NCI-H446 (cell line): ENCODE results near the gene HPSE2.
"Not testable (repeated sequence)": the region's sequence is repeated elsewhere in the genome, so short reads cannot be mapped to it uniquely, and the experiment has no call there.

Experiments
- DNase-seq, 2 experiments: peaks; one replicate each; lab custom pipeline; 2025; lab: John Stamatoyannopoulos, UW

HPSE2 gene

GRCh38 chr10:99005254-99005653 lies 230.4 kb downstream of the HPSE2 start:
- no peak for DNase-seq

- no peak for DNase-seq
Measured at GRCh38 chr10:99004738-99005137, 230.9 kb downstream of the HPSE2 start.

DNA sequence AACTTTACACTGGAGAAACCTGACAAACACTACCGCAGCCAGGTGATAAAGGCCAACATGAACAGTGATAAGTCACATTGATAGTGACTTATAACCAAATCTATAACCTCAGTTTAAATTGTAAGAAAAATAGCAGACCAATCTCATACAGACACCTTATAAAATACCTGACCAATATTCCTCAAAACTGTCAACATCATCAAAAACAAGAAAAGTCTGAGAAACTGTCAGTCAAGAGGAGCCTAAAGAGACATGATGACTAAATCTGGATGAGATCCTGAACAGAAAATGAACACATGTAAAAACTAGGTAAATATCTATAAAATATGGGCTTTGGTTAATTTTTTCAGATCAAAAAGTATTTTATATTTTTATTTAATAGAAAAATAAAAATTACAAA lies 233.3 kb downstream of the HPSE2 start:
- no peak for DNase-seq

GRCh38 chr10:98997596-98997995 lies 238.1 kb downstream of the HPSE2 start:
- DNase-seq: no peak

DNA sequence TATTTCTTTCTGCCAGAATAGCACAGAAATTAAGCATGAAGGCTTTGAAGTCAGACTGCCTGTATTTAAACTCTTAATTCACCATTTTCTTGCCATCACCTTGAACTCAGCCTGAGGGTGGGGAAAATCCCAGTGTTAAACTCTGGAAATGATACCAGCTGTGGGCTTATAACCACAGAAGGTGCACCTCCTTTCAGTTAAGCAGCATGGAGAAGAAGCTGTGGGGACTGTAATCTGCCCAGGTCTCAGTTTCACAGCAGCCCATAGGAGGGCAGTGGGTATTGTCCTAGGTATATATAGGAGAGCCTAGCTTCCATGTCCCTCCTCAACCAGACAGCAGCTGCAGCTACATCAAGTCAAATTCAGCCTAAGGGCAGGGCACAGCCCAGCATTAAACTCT lies 241.6 kb downstream of the HPSE2 start:
- no peak for DNase-seq

DNA sequence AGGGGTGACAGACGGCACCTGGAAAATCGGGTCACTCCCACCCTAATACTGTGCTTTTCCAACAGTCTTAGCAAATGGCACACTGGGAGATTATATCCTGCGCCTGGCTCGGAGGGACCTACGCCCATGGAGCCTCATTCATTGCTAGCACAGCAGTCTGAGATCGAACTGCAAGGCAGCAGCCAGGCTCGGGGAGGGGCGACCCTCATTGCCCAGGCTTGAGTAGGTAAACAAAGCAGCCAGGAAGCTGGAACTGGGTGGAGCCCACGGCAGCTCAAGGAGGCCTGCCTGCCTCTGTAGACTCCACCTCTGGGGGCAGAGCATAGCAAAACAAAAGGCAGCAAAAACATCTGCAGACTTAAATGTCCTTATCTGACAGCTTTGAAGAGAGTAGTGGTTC lies 251.9 kb downstream of the HPSE2 start:
- not testable (repeated sequence) for DNase-seq

- no peak for DNase-seq
Measured at GRCh38 chr10:98980353-98980752, 255.3 kb downstream of the HPSE2 start.

DNA sequence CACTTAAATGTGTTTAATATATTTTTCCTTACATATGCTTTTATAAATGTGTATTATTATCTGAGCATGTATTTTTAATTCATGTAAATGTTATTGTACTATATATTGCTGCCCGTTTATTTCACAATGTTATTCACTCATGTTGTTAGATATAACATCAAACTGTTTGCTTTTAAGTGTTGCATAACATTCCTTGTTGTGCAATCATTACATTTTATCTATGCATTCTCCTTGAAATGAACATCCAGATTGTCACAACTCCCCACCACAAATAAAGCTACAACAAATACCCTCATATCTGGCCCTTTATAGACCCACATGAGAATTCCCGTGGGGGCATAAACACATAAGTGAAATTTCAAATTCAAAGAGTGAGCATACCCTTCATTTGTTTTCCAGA lies 264.2 kb downstream of the HPSE2 start:
- DNase-seq: no peak

- no peak for DNase-seq
Measured at GRCh38 chr10:98967601-98968000, 268.1 kb downstream of the HPSE2 start.

DNA sequence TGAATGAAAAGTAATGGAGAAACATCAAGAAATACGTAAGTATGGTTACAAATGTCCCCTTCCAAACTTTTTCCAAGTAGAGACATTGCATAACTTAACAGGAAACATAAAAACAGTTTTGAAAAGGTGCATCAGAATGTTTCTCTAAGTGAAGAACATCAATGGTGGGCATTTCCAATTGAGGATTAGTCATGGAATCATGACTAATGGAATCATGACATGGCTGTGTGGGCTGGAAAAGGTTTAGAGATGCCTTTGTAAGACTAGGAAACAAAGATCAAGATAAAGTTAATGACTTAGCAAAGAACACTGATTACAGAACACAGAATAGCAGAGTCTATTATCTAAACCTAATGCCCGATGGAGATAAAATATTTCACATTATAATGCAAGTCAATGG lies 272.0 kb downstream of the HPSE2 start:
- no peak for DNase-seq

GRCh38 chr10:98959379-98959778 lies 276.3 kb downstream of the HPSE2 start:
- no peak for DNase-seq

DNA sequence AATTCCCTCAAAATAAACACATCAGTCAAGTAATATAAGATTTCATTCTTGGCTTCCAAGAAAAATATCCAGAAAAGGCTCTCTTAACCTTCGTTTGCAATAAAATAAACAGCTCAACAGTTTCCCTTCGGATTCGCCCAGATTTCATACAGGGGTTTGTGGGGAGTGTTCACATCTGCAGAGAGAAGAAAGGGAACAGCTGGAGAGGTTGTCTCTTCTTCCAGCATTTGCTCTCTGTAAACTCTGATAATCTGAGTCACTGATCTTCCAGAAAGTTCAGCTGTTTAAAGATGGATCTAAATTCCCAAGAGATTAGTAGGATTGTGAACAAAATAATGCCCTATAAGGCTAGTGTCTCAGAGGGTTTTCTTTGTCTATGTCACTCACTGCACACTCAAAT lies 277.9 kb downstream of the HPSE2 start:
- DNase-seq: no peak

- DNase-seq: no peak
Measured at GRCh38 chr10:98956576-98957260, 278.9 kb downstream of the HPSE2 start.

DNA sequence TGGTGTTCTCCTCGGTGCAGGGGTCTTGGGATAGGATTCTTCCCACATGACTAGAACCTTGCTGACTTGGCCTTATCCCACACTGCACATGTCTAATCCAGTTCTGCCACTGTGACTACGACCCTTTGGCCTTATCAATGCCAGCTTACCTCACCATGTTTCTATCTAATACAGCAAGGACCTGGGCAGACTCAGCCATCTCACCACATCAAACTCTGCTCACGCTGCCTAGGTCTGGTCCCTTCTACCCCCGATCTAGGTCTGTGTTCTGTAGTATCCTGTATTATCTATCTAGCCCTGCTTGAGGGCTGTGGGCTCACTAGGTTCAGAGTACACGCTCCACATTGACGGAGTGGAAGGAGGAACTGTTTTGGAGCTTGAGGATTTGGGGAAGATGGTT lies 282.4 kb downstream of the HPSE2 start:
- no peak for DNase-seq

DNA sequence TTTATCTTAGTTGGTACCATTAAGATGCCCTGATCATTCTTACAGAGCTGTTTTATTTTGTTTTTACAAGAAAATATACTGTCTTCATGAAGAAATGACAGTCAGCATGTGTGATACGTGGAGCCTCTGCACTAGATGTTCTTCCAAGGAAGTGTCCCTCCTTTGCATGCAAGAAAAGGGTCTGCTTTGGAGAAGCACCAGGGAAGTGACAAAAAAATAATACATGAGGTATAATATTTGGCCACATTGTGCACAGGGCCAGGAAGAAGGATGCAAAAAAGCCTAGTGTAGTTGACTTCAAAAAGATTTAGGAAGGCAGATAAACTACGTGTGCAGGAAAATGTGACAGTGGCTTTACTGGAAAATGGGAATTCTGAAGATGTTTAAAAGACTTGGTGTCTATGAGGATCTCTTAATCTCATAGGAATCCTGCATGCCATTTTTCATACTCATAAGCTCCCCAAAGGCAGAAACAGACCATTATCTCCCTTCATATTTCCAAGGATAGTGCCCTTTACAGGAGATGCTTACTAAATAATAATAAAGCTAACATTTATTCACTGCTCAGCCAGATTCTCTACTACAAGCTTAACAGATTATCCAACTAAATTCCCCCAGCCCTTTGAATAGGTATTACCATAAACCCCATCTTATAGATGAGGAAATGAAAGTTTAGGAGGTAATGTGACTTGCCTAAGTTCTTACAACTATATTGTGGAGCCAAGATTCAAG lies 284.2 kb downstream of the HPSE2 start:
- DNase-seq: no peak

- DNase-seq: no peak
Measured at GRCh38 chr10:98950106-98950505, 285.5 kb downstream of the HPSE2 start.

DNA sequence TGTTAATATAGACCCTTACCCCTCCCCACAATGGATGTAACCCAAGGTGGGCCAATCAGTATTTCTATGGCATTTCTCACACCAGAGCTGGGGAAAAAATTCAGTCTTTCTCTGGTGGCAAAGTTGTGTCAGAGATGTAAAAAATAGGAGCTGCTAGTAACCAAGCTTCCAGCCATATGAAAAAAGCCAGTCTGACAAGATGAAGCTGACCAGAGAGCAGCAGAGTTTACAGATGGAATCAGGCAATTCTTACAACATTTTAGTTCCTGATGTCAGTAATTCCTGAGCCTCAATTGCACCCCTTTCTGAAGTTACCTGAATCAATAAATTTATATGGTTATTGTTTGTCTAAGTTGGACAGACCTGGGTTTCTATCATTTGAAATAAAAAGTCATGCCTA lies 286.3 kb downstream of the HPSE2 start:
- DNase-seq: no peak

DNA sequence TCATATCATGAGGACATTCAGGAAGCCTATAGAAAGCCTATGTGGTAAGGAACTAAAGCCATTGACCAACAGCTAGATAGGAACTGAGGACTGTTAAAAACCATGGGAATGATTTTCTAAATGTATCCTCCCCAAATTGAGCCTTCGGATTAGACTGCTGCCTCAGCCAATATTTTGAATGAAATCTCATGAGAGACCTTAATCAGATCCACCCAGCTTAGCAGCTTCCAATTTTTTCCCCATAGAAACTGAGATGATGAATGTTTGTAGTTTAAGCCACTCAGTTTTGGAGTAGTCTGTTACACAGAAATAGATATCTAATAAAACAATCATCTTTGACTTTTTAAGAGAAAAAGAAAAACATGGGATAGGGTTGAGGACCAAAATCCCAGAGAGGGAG lies 292.0 kb downstream of the HPSE2 start:
- DNase-seq: no peak

DNA sequence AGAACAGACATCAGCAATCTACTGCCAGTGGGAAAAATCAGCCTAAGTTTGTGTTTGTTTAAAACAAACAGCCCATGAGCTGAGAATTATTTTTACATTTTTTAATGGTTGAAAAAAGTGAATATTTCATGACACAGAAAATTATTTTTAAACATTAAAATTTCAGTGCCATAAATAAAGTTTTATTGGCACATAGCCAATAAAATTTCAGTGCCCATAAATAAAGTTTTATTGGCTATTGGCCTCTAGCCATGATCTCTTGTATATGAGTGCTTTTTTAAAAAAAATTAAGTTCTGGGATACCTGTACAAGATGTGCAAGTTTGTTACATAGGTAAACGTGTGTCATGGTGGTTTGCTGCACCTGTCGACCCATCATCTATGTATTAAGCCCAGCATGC lies 305.9 kb downstream of the HPSE2 start:
- no peak for DNase-seq

DNA sequence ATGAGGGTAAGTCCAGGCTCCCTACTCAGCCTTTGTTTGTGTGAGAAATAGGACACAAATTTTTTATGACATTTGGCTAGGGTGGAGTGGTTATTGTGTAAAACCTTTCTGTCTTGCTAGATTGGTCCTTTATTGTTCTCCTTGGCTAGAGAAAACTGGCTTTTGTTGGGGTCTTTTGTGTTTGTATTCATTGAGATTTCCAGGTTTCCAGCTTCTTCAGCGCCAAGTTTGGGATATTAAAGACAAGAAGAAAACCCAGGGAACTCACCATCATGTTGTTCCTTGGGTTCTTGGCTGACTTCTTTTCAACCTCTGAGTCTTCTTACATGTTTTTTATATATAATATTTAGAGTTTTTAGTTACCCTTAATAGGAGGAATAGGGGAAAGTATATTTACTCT lies 310.0 kb downstream of the HPSE2 start:
- no peak for DNase-seq

DNA sequence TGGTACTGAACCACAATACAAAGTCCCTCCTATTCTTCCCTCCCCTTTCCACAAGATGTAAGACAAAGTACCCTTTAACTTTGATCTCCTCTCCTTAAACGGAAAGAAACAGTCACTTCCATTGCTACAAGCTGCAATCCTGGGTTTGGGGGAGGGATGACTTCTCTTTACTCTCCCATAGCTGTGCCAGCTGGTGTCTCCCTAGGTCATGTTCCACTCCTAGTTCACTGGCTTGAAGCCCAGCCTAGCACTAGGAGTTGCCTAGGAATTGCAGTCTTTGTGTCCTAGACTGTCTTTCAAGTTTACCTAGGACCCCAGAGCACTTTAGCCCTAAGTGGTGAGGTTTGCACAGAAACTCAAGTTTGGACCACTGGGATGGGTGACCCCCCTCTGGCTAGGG lies 311.1 kb downstream of the HPSE2 start:
- DNase-seq: no peak

GRCh38 chr10:98921316-98921715 lies 314.3 kb downstream of the HPSE2 start:
- DNase-seq: no peak

DNA sequence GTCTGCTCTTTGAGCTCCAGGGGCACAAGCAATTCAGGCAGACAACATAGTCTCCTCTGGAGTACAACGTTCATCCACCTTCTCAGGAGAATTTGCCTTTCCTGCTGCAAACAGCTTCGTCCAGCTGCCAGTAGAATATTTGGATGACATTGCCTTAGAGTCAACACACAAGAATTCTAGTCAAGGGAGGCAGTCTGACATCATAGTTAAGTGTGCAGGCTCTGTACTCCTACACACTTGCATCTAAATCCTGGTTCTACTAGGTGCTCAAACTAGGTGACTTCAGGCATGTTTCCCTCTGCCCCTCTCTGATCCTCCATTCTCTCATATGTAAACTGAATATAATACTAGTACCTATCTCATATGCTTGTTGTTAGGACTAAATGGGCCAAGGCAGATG lies 314.8 kb downstream of the HPSE2 start:
- no peak for DNase-seq

DNA sequence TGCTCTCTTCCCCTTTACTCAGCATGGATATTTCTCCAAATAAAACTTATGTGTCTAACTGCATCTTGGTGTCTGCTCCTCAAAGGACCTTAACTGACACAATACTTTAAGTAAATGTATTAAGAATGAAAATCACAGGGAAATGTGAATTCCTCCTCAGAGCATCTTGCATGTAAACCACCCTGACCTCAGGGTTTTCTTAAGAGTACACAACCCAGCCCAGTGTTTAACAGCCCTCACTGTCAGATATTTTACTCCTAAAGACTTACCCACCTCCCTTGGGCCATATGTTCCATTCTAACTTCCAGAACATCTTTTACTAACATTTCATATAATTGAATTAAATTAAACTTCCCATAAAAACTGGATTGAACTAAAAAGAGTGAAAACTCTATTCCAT lies 315.3 kb downstream of the HPSE2 start:
- no peak for DNase-seq
